GM18502 (cell line): ENCODE measurements around the gene CAMTA1.

Experiments
- ATAC-seq: cut with Tn5 transposase; IDR thresholded peaks from one replicate; pipeline ENCODE4 v1.9.1; 2021; ENCODE audit warnings: mild to moderate bottlenecking; ENCODE audit not compliant: unreplicated experiment, poor library complexity

The CAMTA1 gene

GRCh38 chr1:7382971-7383370, 597.7 kb downstream of the CAMTA1 start:
- no peak for ATAC-seq

- no peak for ATAC-seq
These were observed 598.6 kb downstream of the CAMTA1 start for GRCh38 chr1:7383671-7384520.

GRCh38 chr1:7384679-7385078, 599.4 kb downstream of the CAMTA1 start:
- ATAC-seq: no peak

- no peak for ATAC-seq
These were observed 600.4 kb downstream of the CAMTA1 start for GRCh38 chr1:7385471-7386225.

- ATAC-seq: no peak
These were observed 601.2 kb downstream of the CAMTA1 start for GRCh38 chr1:7386226-7387052.

GRCh38 chr1:7387053-7387927, 602.0 kb downstream of the CAMTA1 start:
- no peak for ATAC-seq

GRCh38 chr1:7388141-7388487, 602.9 kb downstream of the CAMTA1 start:
- no peak for ATAC-seq

- no peak for ATAC-seq
These were observed 603.4 kb downstream of the CAMTA1 start for GRCh38 chr1:7388488-7389185.

- no peak for ATAC-seq
These were observed 604.1 kb downstream of the CAMTA1 start for GRCh38 chr1:7389201-7389905.

- ATAC-seq: no peak
These were observed 604.8 kb downstream of the CAMTA1 start for GRCh38 chr1:7389906-7390603.

GRCh38 chr1:7390604-7391000, 605.3 kb downstream of the CAMTA1 start:
- no peak for ATAC-seq

GRCh38 chr1:7393136-7393535, 607.9 kb downstream of the CAMTA1 start:
- ATAC-seq: no peak

- no peak for ATAC-seq
These were observed 610.0 kb downstream of the CAMTA1 start for GRCh38 chr1:7395251-7395650.

GRCh38 chr1:7398982-7399381, 613.7 kb downstream of the CAMTA1 start:
- no peak for ATAC-seq

- ATAC-seq: no peak
These were observed 614.4 kb downstream of the CAMTA1 start for GRCh38 chr1:7399514-7400125.

GRCh38 chr1:7400566-7400965, 615.3 kb downstream of the CAMTA1 start:
- no peak for ATAC-seq

- ATAC-seq: no peak
These were observed 616.7 kb downstream of the CAMTA1 start for GRCh38 chr1:7401814-7402547.
